ENCODE measurements around the gene GPR156. TPM values are rescaled to one million over a fixed set of nuclear protein-coding genes. Genes with fewer than 3 reads are reported as not detected.

Gene GPR156
- total and polyA plus RNA-seq, 10 of the 15 experiments (the other 5 are each of a cell fraction or from before 2014, with no cell fraction given): 0.08 to 0.15 (median 0.11) TPM; not detected in 6

GRCh38 chr3:120147072-120147871 is 137.8 kb downstream of the GPR156 start:
- Histone ChIP-seq H3K79me2 (ENCODE audit: control insufficient read depth, insufficient read depth, low read length) (no peaks in the 10 kb centered on the region), H3K27me3 (replicated peaks in 1 of 2; ENCODE audit: control insufficient read depth in 2 of 2, insufficient read depth in 2 of 2, low read length in 1 of 2) (no peaks in the 10 kb centered on the region), H3K4me2 (ENCODE audit: control insufficient read depth, insufficient read depth) (peak overlapping the region; percentile 27; the same call in 1 of the 2 replicates), H3K9ac (ENCODE audit: control insufficient read depth, insufficient read depth, low read length) (no peak overlapping the region), H3K36me3 (ENCODE audit: control insufficient read depth in 2 of 2, insufficient read depth in 2 of 2, low read length in 1 of 2) (no peaks in the 10 kb centered on the region), H3K9me3 (replicated peaks; ENCODE audit: control insufficient read depth, insufficient read depth, low read length) (no peaks in the 10 kb centered on the region), H3K27ac (ENCODE audit: control insufficient read depth, insufficient read depth) (no peak overlapping the region), H4K20me1 (ENCODE audit: control insufficient read depth, insufficient read depth) (no peaks in the 10 kb centered on the region), H3K4me1 (ENCODE audit: control insufficient read depth, insufficient read depth, low read length) (peaks cover 10% of the 10 kb centered on the region), H3K4me3 (no peak overlapping the region), H2AFZ (ENCODE audit: control insufficient read depth, low read depth, low read length) (peak overlapping the region; percentile 75)
- intact Hi-C loops (cut with micrococcal nuclease; ENCODE audit: unreplicated experiment) (loop anchor here (1.0 to 5.0 kb wide), 2 partner anchors 255 to 325 kb away; no protein-coding TSS in a partner anchor), in situ Hi-C loops (cut with MboI) (no loop called here)
- FAIRE-seq (no peak), DNase-seq (ENCODE audit: low read depth, low spot score) (no peak), ATAC-seq (peak; percentile 82)
- RAD21 ChIA-PET (ENCODE audit: unreplicated experiment): interaction anchor here (0.8 to 1.9 kb wide), 10 partner anchors 21 to 467 kb away, joined by 3 to 18 read pairs (median 4); no protein-coding TSS in a partner anchor
- peak; percentile 37 to 42 (median 39); a peak in 5 of 6 replicates for TF ChIP-seq CTCF (IDR thresholded peaks at IDR 0.05 in 2 of 3, conservative IDR thresholded peaks at IDR 0.05 in 1 of 3; ENCODE audit: control insufficient read depth in 2 of 3, extremely low read depth in 1 of 3, insufficient read depth in 1 of 3, low read depth in 3 of 3, low read length in 3 of 3)
- no peak for TF ChIP-seq TAF1 (IDR thresholded peaks at IDR 0.05; ENCODE audit: borderline replicate concordance, low read depth, low read length)
- peak; percentile 60 for TF ChIP-seq SMC3 (IDR thresholded peaks at IDR 0.05; ENCODE audit: borderline replicate concordance, low read length)
- TF ChIP-seq YY1 (IDR thresholded peaks at IDR 0.05; ENCODE audit: low read depth, low read length): no peak
- TF ChIP-seq RUNX3 (IDR thresholded peaks at IDR 0.05; ENCODE audit: low read length): peak; percentile 54
- no peak for TF ChIP-seq NR2F1 (conservative IDR thresholded peaks at IDR 0.05)
- TF ChIP-seq RAD21 (IDR thresholded peaks at IDR 0.05; ENCODE audit: insufficient read depth, low read depth, low read length): peak; percentile 73
- SMC1A ChIA-PET (ENCODE audit: uncharacterized antibody, unreplicated experiment): interaction anchor here (0.6 to 6.6 kb wide), 25 partner anchors 13 to 466 kb away, joined by 3 to 81 read pairs (median 4); partner anchors contain the start of gene GSK3B
- no TSS peak for BruUV-seq (replicated peaks)
- WGBS (ENCODE audit: insufficient coverage, insufficient replicate concordance, low lambda C conversion rate, missing lambda C conversion rate): 49% methylated on average over 6 of the region's 6 CpGs
- CTCF ChIA-PET: interaction anchor here (0.7 to 3.5 kb wide), 35 partner anchors 13 to 906 kb away, joined by 3 to 66 read pairs (median 4); no protein-coding TSS in a partner anchor
- POLR2A ChIA-PET: interaction anchor here (0.6 to 1.0 kb wide), 4 partner anchors 52 to 327 kb away, joined by 3 to 6 read pairs (median 3); partner anchors contain the start of gene GSK3B

Measured in GM12878 (cell line).